ENCODE measurements around the gene SERPINB6.

DNA sequence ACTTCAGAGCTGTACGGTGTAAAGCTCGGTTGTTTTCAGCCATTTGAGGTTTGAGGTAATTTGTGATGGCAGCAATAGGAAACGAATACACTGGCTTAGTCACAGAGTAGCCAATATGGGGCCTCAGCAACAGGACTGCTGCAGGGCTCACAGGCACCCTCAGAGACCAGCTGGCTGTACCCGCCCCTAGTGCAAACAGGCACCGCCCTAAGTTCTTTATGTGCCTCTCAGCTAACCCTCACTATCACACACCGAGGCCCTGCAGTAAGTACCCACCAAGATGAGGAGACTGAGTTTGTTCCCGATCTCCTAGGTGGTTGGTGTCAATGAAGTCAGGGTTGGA, 57.1 kb downstream of the SERPINB6 start:
- TF ChIP-seq, protein P1, sequence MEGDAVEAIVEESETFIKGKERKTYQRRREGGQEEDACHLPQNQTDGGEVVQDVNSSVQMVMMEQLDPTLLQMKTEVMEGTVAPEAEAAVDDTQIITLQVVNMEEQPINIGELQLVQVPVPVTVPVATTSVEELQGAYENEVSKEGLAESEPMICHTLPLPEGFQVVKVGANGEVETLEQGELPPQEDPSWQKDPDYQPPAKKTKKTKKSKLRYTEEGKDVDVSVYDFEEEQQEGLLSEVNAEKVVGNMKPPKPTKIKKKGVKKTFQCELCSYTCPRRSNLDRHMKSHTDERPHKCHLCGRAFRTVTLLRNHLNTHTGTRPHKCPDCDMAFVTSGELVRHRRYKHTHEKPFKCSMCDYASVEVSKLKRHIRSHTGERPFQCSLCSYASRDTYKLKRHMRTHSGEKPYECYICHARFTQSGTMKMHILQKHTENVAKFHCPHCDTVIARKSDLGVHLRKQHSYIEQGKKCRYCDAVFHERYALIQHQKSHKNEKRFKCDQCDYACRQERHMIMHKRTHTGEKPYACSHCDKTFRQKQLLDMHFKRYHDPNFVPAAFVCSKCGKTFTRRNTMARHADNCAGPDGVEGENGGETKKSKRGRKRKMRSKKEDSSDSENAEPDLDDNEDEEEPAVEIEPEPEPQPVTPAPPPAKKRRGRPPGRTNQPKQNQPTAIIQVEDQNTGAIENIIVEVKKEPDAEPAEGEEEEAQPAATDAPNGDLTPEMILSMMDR (IDR thresholded peaks at IDR 0.05; ENCODE audit: insufficient read depth, low read length): no peak
- TF ChIP-seq SPI1 (IDR thresholded peaks at IDR 0.05; ENCODE audit: borderline replicate concordance, low read depth) (no peak), REST (IDR thresholded peaks at IDR 0.05; ENCODE audit: insufficient replicate concordance, low read depth) (no peak), POLR2AphosphoS5 (IDR thresholded peaks at IDR 0.05; ENCODE audit: low read depth) (no peak)

All from HL-60 (cell line).